ENCODE data around the gene RAMP2. TPM values are rescaled to one million over a fixed set of nuclear protein-coding genes. Genes with fewer than 3 reads are reported as not detected.

RAMP2 gene
- total and polyA plus RNA-seq, 2 of the 4 experiments (the other 2 are of a cell fraction): 0.18 to 2.5 TPM

- no peak for ATAC-seq (ENCODE audit: low read depth)
- Histone ChIP-seq H3K9ac (ENCODE audit: low read depth, low read length) (no peak overlapping the region), H3K56ac (ENCODE audit: extremely low read depth, insufficient read depth, low read length) (no peak overlapping the region; the same call in 1 of the 2 replicates), H2BK15ac (ENCODE audit: low read depth, low read length) (no peak overlapping the region), H3K4me3 (ENCODE audit: insufficient read depth, low read depth, low read length) (no peak overlapping the region), H4K91ac (ENCODE audit: insufficient read depth, low read depth, low read length) (no peak overlapping the region), H2BK5ac (ENCODE audit: low read depth, low read length, poor library complexity, severe bottlenecking) (no peak overlapping the region), H3K14ac (replicated peaks; ENCODE audit: low read depth, low read length) (no peak overlapping the region), H4K8ac (ENCODE audit: low read depth in 2 of 2, low read length in 2 of 2) (no peak overlapping the region), H3K27ac (ENCODE audit: insufficient read depth, low read length) (no peak overlapping the region), H2AFZ (replicated peaks; ENCODE audit: low read length, poor library complexity) (no peak overlapping the region), H3K18ac (ENCODE audit: low read depth, low read length) (no peak overlapping the region), H2AK5ac (ENCODE audit: low read depth, low read length) (no peak overlapping the region), H3K4ac (ENCODE audit: low read depth, low read length) (no peak overlapping the region), H4K20me1 (ENCODE audit: insufficient read depth, low read length) (no peaks in the 10 kb centered on the region), H3K79me1 (ENCODE audit: low read depth in 1 of 2, low read length in 2 of 2) (no peaks in the 10 kb centered on the region), H3K36me3 (ENCODE audit: control insufficient read depth, insufficient read depth, low read length) (peaks cover 31% of the 10 kb centered on the region), H3K27me3 (ENCODE audit: control insufficient read depth, insufficient read depth, low read length) (no peaks in the 10 kb centered on the region), H3K23ac (ENCODE audit: low read depth, low read length) (no peak overlapping the region), H3K9me1 (ENCODE audit: insufficient read depth, low read length) (no peaks in the 10 kb centered on the region), H2AK9ac (replicated peaks; ENCODE audit: low read depth, low read length, poor library complexity) (no peak overlapping the region), H3K4me2 (ENCODE audit: low read depth, low read length) (no peak overlapping the region), H3K4me1 (ENCODE audit: control insufficient read depth, insufficient read depth, low read length) (no peaks in the 10 kb centered on the region), H2BK120ac (ENCODE audit: low read depth, low read length) (no peak overlapping the region), H3K9me3 (ENCODE audit: control insufficient read depth, insufficient read depth, low read length) (no peaks in the 10 kb centered on the region), H4K5ac (ENCODE audit: low read depth, low read length) (no peak overlapping the region), H2BK20ac (ENCODE audit: low read depth, low read length) (no peak overlapping the region)
- ChIA-PET POLR2A (ENCODE audit: unreplicated experiment) (no interaction called here), CTCF (no interaction called here)
- intact Hi-C loops (cut with micrococcal nuclease): no loop called here
- in situ Hi-C loops (cut with MboI; ENCODE audit: low sequenced_read_pairs): loop anchor here (10.0 kb wide), 1 partner anchor 211 kb away; no protein-coding TSS in a partner anchor
- no TSS peak for BruUV-seq (replicated peaks)
- no peak for TF ChIP-seq CHD1 (IDR thresholded peaks at IDR 0.05; ENCODE audit: low read depth, low read length)
- TF ChIP-seq CTCF (conservative IDR thresholded peaks at IDR 0.05; ENCODE audit: low read depth, low read length): no peak
- TF ChIP-seq NFE2L2 (IDR thresholded peaks at IDR 0.05; ENCODE audit: low read depth, low read length): no peak
- TF ChIP-seq, protein P1, sequence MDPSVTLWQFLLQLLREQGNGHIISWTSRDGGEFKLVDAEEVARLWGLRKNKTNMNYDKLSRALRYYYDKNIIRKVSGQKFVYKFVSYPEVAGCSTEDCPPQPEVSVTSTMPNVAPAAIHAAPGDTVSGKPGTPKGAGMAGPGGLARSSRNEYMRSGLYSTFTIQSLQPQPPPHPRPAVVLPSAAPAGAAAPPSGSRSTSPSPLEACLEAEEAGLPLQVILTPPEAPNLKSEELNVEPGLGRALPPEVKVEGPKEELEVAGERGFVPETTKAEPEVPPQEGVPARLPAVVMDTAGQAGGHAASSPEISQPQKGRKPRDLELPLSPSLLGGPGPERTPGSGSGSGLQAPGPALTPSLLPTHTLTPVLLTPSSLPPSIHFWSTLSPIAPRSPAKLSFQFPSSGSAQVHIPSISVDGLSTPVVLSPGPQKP (IDR thresholded peaks at IDR 0.05; ENCODE audit: borderline replicate concordance, low read depth, low read length): no peak
- no peak for TF ChIP-seq CEBPB (IDR thresholded peaks at IDR 0.05; ENCODE audit: low read depth, low read length)
- no peak for TF ChIP-seq POLR2A (IDR thresholded peaks at IDR 0.05; ENCODE audit: low read depth, low read length)
- no peak for TF ChIP-seq FOS (IDR thresholded peaks at IDR 0.05; ENCODE audit: low read depth, low read length)
- no peak for TF ChIP-seq MAFK (IDR thresholded peaks at IDR 0.05; ENCODE audit: low read depth, low read length)
- no peak for TF ChIP-seq RCOR1 (IDR thresholded peaks at IDR 0.05; ENCODE audit: insufficient replicate concordance, low read length)
- no CpG with 5 or more reads among the region's 3 CpGs for WGBS, 2 experiments (ENCODE audit: extremely low coverage in 2 of 2, insufficient read length in 1 of 2)
- dilution Hi-C loops (cut with HindIII; ENCODE audit: low sequenced_read_pairs, unreplicated experiment): no loop called here
- DNase-seq: no peak
Observed at GRCh38 chr17:42723636-42724035, 37.4 kb upstream of the RAMP2 start.
